ENCODE results near the gene ATP2B2.

The ATP2B2 gene

GRCh38 chr3:10468613-10469354 lies 36.6 kb downstream of the ATP2B2 start:
- Histone ChIP-seq H3K4me2 (ENCODE audit: low read length) (no peak overlapping the region), H3K4me3 (ENCODE audit: low read length) (no peak overlapping the region), H3K23ac (ENCODE audit: low read length) (no peak overlapping the region), H3K36me3 (ENCODE audit: control insufficient read depth, insufficient read depth, low read length) (no peaks in the 10 kb centered on the region), H3K79me2 (ENCODE audit: control insufficient read depth, insufficient read depth, low read length) (no peaks in the 10 kb centered on the region), H2BK15ac (replicated peaks; ENCODE audit: low read depth) (no peak overlapping the region), H3K56ac (ENCODE audit: low read length) (no peak overlapping the region), H3K18ac (ENCODE audit: low read length) (no peak overlapping the region), H3K79me1 (ENCODE audit: low read length) (no peaks in the 10 kb centered on the region), H2BK5ac (ENCODE audit: low read length) (no peak overlapping the region), H2BK120ac (ENCODE audit: low read depth, low read length) (no peak overlapping the region), H3K27me3 (ENCODE audit: insufficient read depth, low read length, poor library complexity) (no peaks in the 10 kb centered on the region), H4K8ac (ENCODE audit: low read depth, low read length) (no peak overlapping the region), H4K5ac (ENCODE audit: low read length) (no peak overlapping the region), H3K4me1 (ENCODE audit: control insufficient read depth, low read depth, low read length) (peaks cover 2% of the 10 kb centered on the region), H3K27ac (ENCODE audit: low read depth, low read length) (no peak overlapping the region), H2AK5ac (ENCODE audit: low read length) (no peak overlapping the region), H3K4ac (ENCODE audit: low read depth, low read length) (no peak overlapping the region), H3K9ac (ENCODE audit: low read length) (no peak overlapping the region)
- no CpG with 5 or more reads among the region's 13 CpGs for WGBS (ENCODE audit: extremely low coverage, insufficient coverage, low lambda C conversion rate)
- DNase-seq = no peak

- no CpG with 5 or more reads among the region's 11 CpGs for WGBS (ENCODE audit: extremely low coverage, insufficient coverage, low lambda C conversion rate)
- no peak overlapping the region for H2BK120ac ChIP-seq (ENCODE audit: low read depth, low read length)
- no peak overlapping the region for H3K27ac ChIP-seq (ENCODE audit: low read depth, low read length)
- no peak overlapping the region for H3K23ac ChIP-seq (ENCODE audit: low read length)
- no peak for DNase-seq
- H3K4me3 ChIP-seq (ENCODE audit: low read length) = no peak overlapping the region
- H3K18ac ChIP-seq (ENCODE audit: low read length) = no peak overlapping the region
- no peak overlapping the region for H2AK5ac ChIP-seq (ENCODE audit: low read length)
- H3K4ac ChIP-seq (ENCODE audit: low read depth, low read length) = no peak overlapping the region
- H4K5ac ChIP-seq (ENCODE audit: low read length) = no peak overlapping the region
- peaks cover 2% of the 10 kb centered on the region for H3K4me1 ChIP-seq (ENCODE audit: control insufficient read depth, low read depth, low read length)
- H3K79me1 ChIP-seq (ENCODE audit: low read length) = no peaks in the 10 kb centered on the region
- H4K8ac ChIP-seq (ENCODE audit: low read depth, low read length) = no peak overlapping the region
- no peaks in the 10 kb centered on the region for H3K79me2 ChIP-seq (ENCODE audit: control insufficient read depth, insufficient read depth, low read length)
- H3K9ac ChIP-seq (ENCODE audit: low read length) = no peak overlapping the region
- no peak overlapping the region for H3K4me2 ChIP-seq (ENCODE audit: low read length)
- no peak overlapping the region for H2BK15ac ChIP-seq (replicated peaks; ENCODE audit: low read depth)
- H3K27me3 ChIP-seq (ENCODE audit: insufficient read depth, low read length, poor library complexity) = no peaks in the 10 kb centered on the region
- no peak overlapping the region for H2BK5ac ChIP-seq (ENCODE audit: low read length)
- no peak overlapping the region for H3K56ac ChIP-seq (ENCODE audit: low read length)
- H3K36me3 ChIP-seq (ENCODE audit: control insufficient read depth, insufficient read depth, low read length) = no peaks in the 10 kb centered on the region
Measured at GRCh38 chr3:10467904-10468612, 37.3 kb downstream of the ATP2B2 start.

- Histone ChIP-seq H3K36me3 (ENCODE audit: control insufficient read depth, insufficient read depth, low read length) (no peaks in the 10 kb centered on the region), H3K4me3 (ENCODE audit: low read length) (no peak overlapping the region), H3K79me1 (ENCODE audit: low read length) (no peaks in the 10 kb centered on the region), H3K23ac (ENCODE audit: low read length) (no peak overlapping the region), H4K5ac (ENCODE audit: low read length) (no peak overlapping the region), H3K27me3 (ENCODE audit: insufficient read depth, low read length, poor library complexity) (no peaks in the 10 kb centered on the region), H3K79me2 (ENCODE audit: control insufficient read depth, insufficient read depth, low read length) (no peaks in the 10 kb centered on the region), H3K4me2 (ENCODE audit: low read length) (no peak overlapping the region), H3K4ac (ENCODE audit: low read depth, low read length) (no peak overlapping the region), H4K8ac (ENCODE audit: low read depth, low read length) (no peak overlapping the region), H3K9ac (ENCODE audit: low read length) (no peak overlapping the region), H2BK120ac (ENCODE audit: low read depth, low read length) (no peak overlapping the region), H3K56ac (ENCODE audit: low read length) (no peak overlapping the region), H3K18ac (ENCODE audit: low read length) (no peak overlapping the region), H2BK5ac (ENCODE audit: low read length) (no peak overlapping the region), H3K27ac (ENCODE audit: low read depth, low read length) (no peak overlapping the region), H2AK5ac (ENCODE audit: low read length) (no peak overlapping the region), H3K4me1 (ENCODE audit: control insufficient read depth, low read depth, low read length) (peaks cover 2% of the 10 kb centered on the region), H2BK15ac (replicated peaks; ENCODE audit: low read depth) (no peak overlapping the region)
- WGBS (ENCODE audit: extremely low coverage, insufficient coverage, low lambda C conversion rate) = no CpG with 5 or more reads among the region's 5 CpGs
- DNase-seq = no peak
Measured at GRCh38 chr3:10467204-10467603, 38.2 kb downstream of the ATP2B2 start.

- Histone ChIP-seq H3K56ac (ENCODE audit: low read length) (no peak overlapping the region), H2BK15ac (replicated peaks; ENCODE audit: low read depth) (no peak overlapping the region), H3K4me3 (ENCODE audit: low read length) (no peak overlapping the region), H3K27ac (ENCODE audit: low read depth, low read length) (no peak overlapping the region), H2BK5ac (ENCODE audit: low read length) (no peak overlapping the region), H3K79me2 (ENCODE audit: control insufficient read depth, insufficient read depth, low read length) (no peaks in the 10 kb centered on the region), H4K8ac (ENCODE audit: low read depth, low read length) (no peak overlapping the region), H3K36me3 (ENCODE audit: control insufficient read depth, insufficient read depth, low read length) (no peaks in the 10 kb centered on the region), H4K5ac (ENCODE audit: low read length) (no peak overlapping the region), H2BK120ac (ENCODE audit: low read depth, low read length) (no peak overlapping the region), H3K4me1 (ENCODE audit: control insufficient read depth, low read depth, low read length) (peaks cover 2% of the 10 kb centered on the region), H3K9ac (ENCODE audit: low read length) (no peak overlapping the region), H3K18ac (ENCODE audit: low read length) (no peak overlapping the region), H3K4me2 (ENCODE audit: low read length) (no peak overlapping the region), H3K79me1 (ENCODE audit: low read length) (no peaks in the 10 kb centered on the region), H3K23ac (ENCODE audit: low read length) (no peak overlapping the region), H2AK5ac (ENCODE audit: low read length) (no peak overlapping the region), H3K27me3 (ENCODE audit: insufficient read depth, low read length, poor library complexity) (no peaks in the 10 kb centered on the region), H3K4ac (ENCODE audit: low read depth, low read length) (no peak overlapping the region)
- DNase-seq = no peak
- WGBS (ENCODE audit: extremely low coverage, insufficient coverage, low lambda C conversion rate) = no CpG with 5 or more reads among the region's 5 CpGs
Measured at GRCh38 chr3:10466186-10466585, 39.2 kb downstream of the ATP2B2 start.

- Histone ChIP-seq H4K5ac (ENCODE audit: low read length) (no peak overlapping the region), H3K4me3 (ENCODE audit: low read length) (no peak overlapping the region), H3K27ac (ENCODE audit: low read depth, low read length) (no peak overlapping the region), H3K56ac (ENCODE audit: low read length) (no peak overlapping the region), H3K9ac (ENCODE audit: low read length) (no peak overlapping the region), H2AK5ac (ENCODE audit: low read length) (no peak overlapping the region), H3K23ac (ENCODE audit: low read length) (no peak overlapping the region), H2BK5ac (ENCODE audit: low read length) (no peak overlapping the region), H3K4me1 (ENCODE audit: control insufficient read depth, low read depth, low read length) (no peaks in the 10 kb centered on the region), H3K79me2 (ENCODE audit: control insufficient read depth, insufficient read depth, low read length) (no peaks in the 10 kb centered on the region), H2BK15ac (replicated peaks; ENCODE audit: low read depth) (no peak overlapping the region), H3K18ac (ENCODE audit: low read length) (no peak overlapping the region), H4K8ac (ENCODE audit: low read depth, low read length) (no peak overlapping the region), H3K27me3 (ENCODE audit: insufficient read depth, low read length, poor library complexity) (no peaks in the 10 kb centered on the region), H3K4me2 (ENCODE audit: low read length) (no peak overlapping the region), H2BK120ac (ENCODE audit: low read depth, low read length) (no peak overlapping the region), H3K36me3 (ENCODE audit: control insufficient read depth, insufficient read depth, low read length) (no peaks in the 10 kb centered on the region), H3K4ac (ENCODE audit: low read depth, low read length) (no peak overlapping the region), H3K79me1 (ENCODE audit: low read length) (no peaks in the 10 kb centered on the region)
- DNase-seq = no peak
- WGBS (ENCODE audit: extremely low coverage, insufficient coverage, low lambda C conversion rate) = no CpG with 5 or more reads among the region's 1 CpG
Measured at GRCh38 chr3:10465161-10465560, 40.2 kb downstream of the ATP2B2 start.

All from mesendoderm (in vitro differentiated cells).